DOHH2 (cell line): ENCODE results near the gene G3BP2.

Experiments used
- EZH2phosphoT487 ChIP-seq: fragments of 200-600 bp; sonication (generic); IDR thresholded peaks from 2 replicates; pipeline ENCODE4 v1.6.1; 2017; ENCODE audit warnings: borderline replicate concordance, mild to moderate bottlenecking, antibody characterized with exemption, low read length, moderate library complexity, mixed read lengths
- TF ChIP-seq, protein P1 (sequence below): fragments of 200-600 bp; sonication (generic); IDR thresholded peaks from one replicate; pipeline ENCODE4 v1.5.1; 2014; ENCODE audit warnings: antibody characterized with exemption, mild to moderate bottlenecking, low read depth, low read length; ENCODE audit not compliant: poor library complexity, severe bottlenecking

DNA sequence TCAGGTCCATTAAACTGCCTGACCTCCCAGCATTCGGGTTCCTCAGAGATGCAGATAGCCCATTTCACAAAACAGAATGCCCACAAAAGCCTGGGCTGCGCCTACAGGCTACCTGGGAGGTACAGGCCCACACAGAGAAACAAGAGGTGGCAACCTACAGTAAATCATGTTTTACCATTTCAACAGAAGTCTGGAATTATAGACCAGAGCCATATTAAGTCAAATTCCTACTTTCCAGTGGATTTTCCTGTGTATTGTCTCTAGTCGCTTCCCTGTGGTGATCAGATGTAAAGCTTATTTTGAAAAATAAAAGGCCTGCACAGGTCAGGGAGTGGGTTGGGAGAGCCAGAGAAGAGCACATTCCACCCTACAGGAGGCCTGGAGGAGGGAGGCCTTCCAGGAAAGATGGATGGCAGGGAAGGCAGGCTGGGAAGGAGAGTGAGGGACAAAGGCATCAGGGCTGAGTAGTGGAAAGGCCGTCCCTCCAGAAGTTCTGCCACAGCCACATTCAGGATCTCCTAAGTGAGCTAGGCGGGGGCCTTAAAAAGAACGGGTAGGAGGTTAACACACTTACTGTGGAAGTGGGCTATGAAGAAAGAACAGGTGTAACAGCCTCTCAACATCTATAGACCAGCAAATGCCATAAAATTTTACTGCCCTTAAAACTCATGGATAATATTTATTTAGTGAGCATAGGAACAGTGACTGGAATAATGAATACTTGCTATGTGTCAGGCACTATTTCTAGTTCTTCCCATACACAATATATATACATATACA is 32.2 kb upstream of the G3BP2 start:
- TF ChIP-seq, protein P1, sequence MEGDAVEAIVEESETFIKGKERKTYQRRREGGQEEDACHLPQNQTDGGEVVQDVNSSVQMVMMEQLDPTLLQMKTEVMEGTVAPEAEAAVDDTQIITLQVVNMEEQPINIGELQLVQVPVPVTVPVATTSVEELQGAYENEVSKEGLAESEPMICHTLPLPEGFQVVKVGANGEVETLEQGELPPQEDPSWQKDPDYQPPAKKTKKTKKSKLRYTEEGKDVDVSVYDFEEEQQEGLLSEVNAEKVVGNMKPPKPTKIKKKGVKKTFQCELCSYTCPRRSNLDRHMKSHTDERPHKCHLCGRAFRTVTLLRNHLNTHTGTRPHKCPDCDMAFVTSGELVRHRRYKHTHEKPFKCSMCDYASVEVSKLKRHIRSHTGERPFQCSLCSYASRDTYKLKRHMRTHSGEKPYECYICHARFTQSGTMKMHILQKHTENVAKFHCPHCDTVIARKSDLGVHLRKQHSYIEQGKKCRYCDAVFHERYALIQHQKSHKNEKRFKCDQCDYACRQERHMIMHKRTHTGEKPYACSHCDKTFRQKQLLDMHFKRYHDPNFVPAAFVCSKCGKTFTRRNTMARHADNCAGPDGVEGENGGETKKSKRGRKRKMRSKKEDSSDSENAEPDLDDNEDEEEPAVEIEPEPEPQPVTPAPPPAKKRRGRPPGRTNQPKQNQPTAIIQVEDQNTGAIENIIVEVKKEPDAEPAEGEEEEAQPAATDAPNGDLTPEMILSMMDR = no peak
- TF ChIP-seq EZH2phosphoT487 = no peak
